Hepatocyte (in vitro differentiated cells): Measurements from ENCODE around the gene PODXL2. TPM values are rescaled to one million over a fixed set of nuclear protein-coding genes. Genes with fewer than 3 reads are reported as not detected.

Experiments
- DNase-seq: peaks from one replicate; pipeline ENCODE4 v3.0.0-alpha.2; 2016; ENCODE audit warnings: low spot score
- H2AFZ ChIP-seq: fragments of 200-600 bp; sonication (generic); 2 replicates; pipeline ENCODE4 v1.6.0; 2016; ENCODE audit warnings: antibody characterized with exemption, mild to moderate bottlenecking
- H3K27ac ChIP-seq: fragments of 200-600 bp; sonication (generic); 2 replicates; pipeline ENCODE4 v1.5.1; 2016; ENCODE audit warnings: mild to moderate bottlenecking
- H3K27me3 ChIP-seq: fragments of 200-600 bp; sonication (generic); 2 replicates; pipeline ENCODE4 v1.6.1; 2016
- H3K36me3 ChIP-seq: fragments of 200-600 bp; sonication (generic); replicated peaks from 2 replicates; pipeline ENCODE4 v1.5.1; 2016; ENCODE audit warnings: low read depth; ENCODE audit not compliant: insufficient read depth
- H3K4me1 ChIP-seq: fragments of 200-600 bp; sonication (generic); 2 replicates; pipeline ENCODE4 v1.5.1; 2016; ENCODE audit warnings: mild to moderate bottlenecking, moderate library complexity; ENCODE audit not compliant: insufficient read depth
- H3K4me2 ChIP-seq: fragments of 200-600 bp; sonication (generic); 2 replicates; pipeline ENCODE4 v1.6.0; 2016
- H3K4me3 ChIP-seq: fragments of 200-600 bp; sonication (generic); 2 replicates; pipeline ENCODE4 v1.5.1; 2016; ENCODE audit warnings: mild to moderate bottlenecking
- H3K79me2 ChIP-seq: fragments of 200-600 bp; sonication (generic); 2 replicates; pipeline ENCODE4 v1.6.0; 2017; ENCODE audit warnings: mild to moderate bottlenecking
- H3K9me2 ChIP-seq: fragments of 200-600 bp; sonication (generic); replicated peaks from 2 replicates; pipeline ENCODE4 v1.6.0; 2017; ENCODE audit warnings: mild to moderate bottlenecking; ENCODE audit not compliant: insufficient read depth
- H3K9me3 ChIP-seq: fragments of 200-600 bp; sonication (generic); 2 replicates; pipeline ENCODE4 v1.5.1; 2016; ENCODE audit warnings: low read depth, mild to moderate bottlenecking
- H4K20me1 ChIP-seq: fragments of 200-600 bp; sonication (generic); 2 replicates; pipeline ENCODE4 v1.6.0; 2016; ENCODE audit warnings: mild to moderate bottlenecking; ENCODE audit not compliant: insufficient read depth, poor library complexity, severe bottlenecking
- EZH2 ChIP-seq: fragments of 200-600 bp; sonication (generic); IDR thresholded peaks from 2 replicates; pipeline ENCODE4 v1.6.1; 2016; ENCODE audit warnings: antibody characterized with exemption, mild to moderate bottlenecking, borderline replicate concordance
- EZH2phosphoT487 ChIP-seq: fragments of 200-600 bp; sonication (generic); IDR thresholded peaks from one replicate; pipeline ENCODE4 v1.6.1; 2018; ENCODE audit warnings: antibody characterized with exemption, mild to moderate bottlenecking, low read depth, moderate library complexity; ENCODE audit not compliant: unreplicated experiment, severe bottlenecking
- WGBS: methylation state at CpG from one replicate; pipeline ENCODE4 v1.1.6; 2016; ENCODE audit warnings: low lambda C conversion rate; ENCODE audit errors: missing lambda C conversion rate; 5-methylcytosine and 5-hydroxymethylcytosine counted together
- polyA plus RNA-seq: library from polyadenylated mRNA; unstranded; fragments of >200 nt; fragmentation: Nextera tagmentation; extraction: Ambion mirVana; gene quantifications from 2 replicates; pipeline ENCODE4 v1.2.1, GENCODE V29; 2016
- total RNA-seq: library from RNA; depleted of rRNA; stranded (reverse); fragments of >200 nt; gene quantifications from 2 replicates; pipeline ENCODE4 v1.2.3, GENCODE V29; 2014
- TF ChIP-seq, protein P1 (sequence below): fragments of 200-600 bp; sonication (generic); IDR thresholded peaks from 2 replicates; pipeline ENCODE4 v1.5.1; 2016; ENCODE audit warnings: antibody characterized with exemption, mild to moderate bottlenecking; ENCODE audit not compliant: poor library complexity

Gene PODXL2
- total and polyA plus RNA-seq, 2 experiments from 2014 or later = 5.1 to 6.4 TPM

DNA sequence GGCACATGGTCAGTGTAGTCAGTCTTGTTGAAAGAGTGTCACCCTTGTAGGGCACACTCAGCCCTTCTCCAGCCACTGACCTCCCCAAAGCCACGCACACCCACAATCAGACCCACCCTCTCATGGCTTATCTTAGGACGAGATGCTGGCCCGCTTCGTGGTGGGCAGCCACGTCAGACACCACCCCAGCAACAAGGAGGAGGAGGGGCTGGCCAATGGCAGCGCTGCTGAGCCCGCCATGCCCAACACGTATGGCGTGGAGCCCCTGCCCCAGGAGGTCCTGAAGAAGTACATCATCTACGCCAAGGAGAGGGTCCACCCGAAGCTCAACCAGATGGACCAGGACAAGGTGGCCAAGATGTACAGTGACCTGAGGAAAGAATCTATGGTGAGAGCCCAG lies 10.1 kb upstream of the PODXL2 start:
- TF ChIP-seq EZH2phosphoT487 = no peak
- TF ChIP-seq EZH2 = no peak
- TF ChIP-seq, protein P1, sequence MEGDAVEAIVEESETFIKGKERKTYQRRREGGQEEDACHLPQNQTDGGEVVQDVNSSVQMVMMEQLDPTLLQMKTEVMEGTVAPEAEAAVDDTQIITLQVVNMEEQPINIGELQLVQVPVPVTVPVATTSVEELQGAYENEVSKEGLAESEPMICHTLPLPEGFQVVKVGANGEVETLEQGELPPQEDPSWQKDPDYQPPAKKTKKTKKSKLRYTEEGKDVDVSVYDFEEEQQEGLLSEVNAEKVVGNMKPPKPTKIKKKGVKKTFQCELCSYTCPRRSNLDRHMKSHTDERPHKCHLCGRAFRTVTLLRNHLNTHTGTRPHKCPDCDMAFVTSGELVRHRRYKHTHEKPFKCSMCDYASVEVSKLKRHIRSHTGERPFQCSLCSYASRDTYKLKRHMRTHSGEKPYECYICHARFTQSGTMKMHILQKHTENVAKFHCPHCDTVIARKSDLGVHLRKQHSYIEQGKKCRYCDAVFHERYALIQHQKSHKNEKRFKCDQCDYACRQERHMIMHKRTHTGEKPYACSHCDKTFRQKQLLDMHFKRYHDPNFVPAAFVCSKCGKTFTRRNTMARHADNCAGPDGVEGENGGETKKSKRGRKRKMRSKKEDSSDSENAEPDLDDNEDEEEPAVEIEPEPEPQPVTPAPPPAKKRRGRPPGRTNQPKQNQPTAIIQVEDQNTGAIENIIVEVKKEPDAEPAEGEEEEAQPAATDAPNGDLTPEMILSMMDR = no peak
- WGBS = 97% methylated on average over 11 of the region's 11 CpGs
- Histone ChIP-seq H3K4me3 (no peak overlapping the region), H3K4me2 (no peak overlapping the region), H3K27me3 (no peaks in the 10 kb centered on the region), H3K9me2 (no peaks in the 10 kb centered on the region), H4K20me1 (no peaks in the 10 kb centered on the region), H2AFZ (no peak overlapping the region), H3K27ac (no peak overlapping the region), H3K4me1 (no peaks in the 10 kb centered on the region), H3K36me3 (no peaks in the 10 kb centered on the region), H3K9me3 (no peaks in the 10 kb centered on the region), H3K79me2 (no peaks in the 10 kb centered on the region)
- no peak for DNase-seq

- H2AFZ ChIP-seq = no peak overlapping the region
- H3K79me2 ChIP-seq = no peaks in the 10 kb centered on the region
- no peaks in the 10 kb centered on the region for H3K9me2 ChIP-seq
- TF ChIP-seq EZH2phosphoT487 (no peak), EZH2 (no peak)
- TF ChIP-seq, protein P1 = no peak
- H3K4me3 ChIP-seq = no peak overlapping the region
- no peaks in the 10 kb centered on the region for H3K27me3 ChIP-seq
- H4K20me1 ChIP-seq = no peaks in the 10 kb centered on the region
- H3K4me2 ChIP-seq = no peak overlapping the region
- H3K27ac ChIP-seq = no peak overlapping the region
- no peaks in the 10 kb centered on the region for H3K4me1 ChIP-seq
- DNase-seq = no peak
- no peaks in the 10 kb centered on the region for H3K36me3 ChIP-seq
- H3K9me3 ChIP-seq = no peaks in the 10 kb centered on the region
- 96% methylated on average over 32 of the region's 32 CpGs for WGBS
These were observed 8.2 kb upstream of the PODXL2 start for GRCh38 chr3:127620637-127621375.

DNA sequence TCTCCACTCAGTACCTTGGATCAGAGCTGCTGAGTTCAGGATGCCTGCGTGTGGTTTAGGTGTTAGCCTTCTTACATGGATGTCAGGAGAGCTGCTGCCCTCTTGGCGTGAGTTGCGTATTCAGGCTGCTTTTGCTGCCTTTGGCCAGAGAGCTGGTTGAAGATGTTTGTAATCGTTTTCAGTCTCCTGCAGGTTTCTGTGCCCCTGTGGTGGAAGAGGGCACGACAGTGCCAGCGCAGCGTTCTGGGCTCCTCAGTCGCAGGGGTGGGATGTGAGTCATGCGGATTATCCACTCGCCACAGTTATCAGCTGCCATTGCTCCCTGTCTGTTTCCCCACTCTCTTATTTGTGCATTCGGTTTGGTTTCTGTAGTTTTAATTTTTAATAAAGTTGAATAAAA lies 7.0 kb upstream of the PODXL2 start:
- no peak for DNase-seq
- Histone ChIP-seq H3K27me3 (peaks cover 9% of the 10 kb centered on the region), H3K36me3 (no peaks in the 10 kb centered on the region), H3K4me2 (no peak overlapping the region), H3K27ac (no peak overlapping the region), H3K9me3 (no peaks in the 10 kb centered on the region), H3K4me1 (no peaks in the 10 kb centered on the region), H3K9me2 (no peaks in the 10 kb centered on the region), H4K20me1 (no peaks in the 10 kb centered on the region), H2AFZ (no peak overlapping the region), H3K4me3 (no peak overlapping the region), H3K79me2 (no peaks in the 10 kb centered on the region)
- TF ChIP-seq, protein P1 = no peak
- TF ChIP-seq EZH2 = no peak
- no peak for TF ChIP-seq EZH2phosphoT487
- 94% methylated on average over 11 of the region's 11 CpGs for WGBS
